ENCODE data around the gene MBNL1.

Gene MBNL1

DNA sequence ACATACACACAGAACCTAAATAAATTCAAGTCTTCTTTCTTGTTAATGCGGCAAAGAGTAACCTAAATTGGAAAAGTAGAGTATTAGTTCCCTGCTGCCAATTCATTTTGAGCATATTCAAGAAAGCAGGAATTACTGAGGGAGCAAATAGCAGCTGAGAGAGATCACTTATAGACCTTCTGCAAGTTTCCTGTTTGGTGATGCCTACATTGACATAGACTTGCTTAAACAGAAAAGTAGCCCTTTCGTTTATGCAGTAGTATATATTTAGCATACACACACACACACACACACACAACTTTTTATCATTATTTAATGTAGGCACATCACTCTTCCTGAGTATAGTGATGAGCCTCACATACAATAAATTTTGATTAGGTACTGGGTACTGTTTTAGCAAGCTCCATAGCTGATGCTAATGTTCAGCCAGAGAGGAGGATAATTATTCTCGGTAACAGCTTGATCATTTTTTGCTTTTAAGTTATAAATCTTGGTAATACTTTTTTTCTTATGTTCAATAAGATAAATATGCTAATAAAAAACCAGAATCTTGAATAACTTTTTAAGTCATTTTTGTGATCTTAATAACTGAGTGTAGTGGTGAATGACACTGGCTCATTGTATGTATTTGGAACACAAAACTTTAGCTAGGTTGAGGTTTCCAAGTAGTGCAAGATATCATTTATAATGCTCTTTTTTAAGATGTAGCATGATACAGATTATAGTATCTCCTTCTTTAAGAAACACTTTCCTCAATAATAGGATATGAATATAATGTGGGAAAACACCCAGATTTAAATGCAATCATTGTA is 174.7 kb downstream of the MBNL1 start:
- in situ Hi-C loops (cut with MboI; ENCODE audit: low sequenced_read_pairs, unreplicated experiment): loop anchor here (10.0 kb wide), 1 partner anchor 259 kb away; no protein-coding TSS in a partner anchor
- DNase-seq (ENCODE audit: low spot score): no peak
- no peak for TF ChIP-seq CTCF (IDR thresholded peaks at IDR 0.05; ENCODE audit: borderline replicate concordance, control extremely low read depth, extremely low read depth, insufficient read depth, missing control alignments)

DNA sequence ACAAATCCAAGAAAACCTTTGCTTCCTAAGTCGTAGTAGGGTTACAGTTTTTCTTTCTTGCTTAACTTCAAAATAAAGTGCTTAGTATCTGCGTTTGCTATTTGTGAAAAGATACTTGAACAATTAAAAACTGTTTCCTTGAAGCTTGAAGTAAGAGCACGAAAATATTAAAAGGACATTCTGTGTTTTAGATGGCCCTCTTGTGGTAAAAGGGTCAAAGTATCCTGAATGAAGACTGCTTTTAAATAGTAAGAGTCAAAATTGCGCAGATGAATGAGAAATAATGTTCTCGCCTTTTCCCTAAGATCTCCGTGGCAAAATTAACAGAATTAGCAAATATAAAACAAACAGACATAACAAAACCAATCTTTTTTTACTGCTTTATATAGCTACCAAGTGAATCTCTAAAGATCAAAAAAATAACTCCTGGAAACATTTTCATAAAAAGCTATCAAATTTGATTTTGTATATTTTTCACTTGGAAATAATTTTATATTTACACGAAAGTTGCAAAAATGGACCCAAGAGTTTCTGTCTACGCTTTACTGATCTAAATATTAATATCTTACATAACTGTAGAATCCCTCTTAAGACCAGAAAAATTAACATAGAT is 175.4 kb downstream of the MBNL1 start:
- in situ Hi-C loops (cut with MboI; ENCODE audit: low sequenced_read_pairs, unreplicated experiment): loop anchor here (10.0 kb wide), 1 partner anchor 259 kb away; no protein-coding TSS in a partner anchor
- peak; percentile 31 for DNase-seq (ENCODE audit: low spot score)
- TF ChIP-seq CTCF (IDR thresholded peaks at IDR 0.05; ENCODE audit: borderline replicate concordance, control extremely low read depth, extremely low read depth, insufficient read depth, missing control alignments): peak; percentile 41

DNA sequence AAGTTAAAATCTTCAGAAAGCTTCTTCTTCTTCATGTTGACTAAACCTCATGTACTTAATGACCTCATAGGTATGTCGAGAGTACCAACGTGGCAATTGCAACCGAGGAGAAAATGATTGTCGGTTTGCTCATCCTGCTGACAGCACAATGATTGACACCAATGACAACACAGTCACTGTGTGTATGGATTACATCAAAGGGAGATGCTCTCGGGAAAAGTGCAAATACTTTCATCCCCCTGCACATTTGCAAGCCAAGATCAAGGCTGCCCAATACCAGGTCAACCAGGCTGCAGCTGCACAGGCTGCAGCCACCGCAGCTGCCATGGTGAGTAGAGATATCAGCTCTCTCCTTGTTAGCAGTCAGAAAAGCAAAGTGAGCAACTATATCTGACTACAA is 176.5 kb downstream of the MBNL1 start:
- no peak for DNase-seq (ENCODE audit: low spot score)
- TF ChIP-seq CTCF (IDR thresholded peaks at IDR 0.05; ENCODE audit: borderline replicate concordance, control extremely low read depth, extremely low read depth, insufficient read depth, missing control alignments): no peak
- in situ Hi-C loops (cut with MboI; ENCODE audit: low sequenced_read_pairs, unreplicated experiment): loop anchor here (10.0 kb wide), 1 partner anchor 260 kb away; no protein-coding TSS in a partner anchor

GRCh38 chr3:152446495-152446894 is 177.8 kb downstream of the MBNL1 start:
- in situ Hi-C loops (cut with MboI; ENCODE audit: low sequenced_read_pairs, unreplicated experiment): loop anchor here (10.0 kb wide), 1 partner anchor 262 kb away; no protein-coding TSS in a partner anchor
- TF ChIP-seq CTCF (IDR thresholded peaks at IDR 0.05; ENCODE audit: borderline replicate concordance, control extremely low read depth, extremely low read depth, insufficient read depth, missing control alignments): no peak
- no peak for DNase-seq (ENCODE audit: low spot score)

GRCh38 chr3:152447511-152447910 is 178.8 kb downstream of the MBNL1 start:
- no peak for TF ChIP-seq CTCF (IDR thresholded peaks at IDR 0.05; ENCODE audit: borderline replicate concordance, control extremely low read depth, extremely low read depth, insufficient read depth, missing control alignments)
- in situ Hi-C loops (cut with MboI; ENCODE audit: low sequenced_read_pairs, unreplicated experiment): loop anchor here (10.0 kb wide), 1 partner anchor 263 kb away; no protein-coding TSS in a partner anchor
- DNase-seq (ENCODE audit: low spot score): no peak

- TF ChIP-seq CTCF (IDR thresholded peaks at IDR 0.05; ENCODE audit: borderline replicate concordance, control extremely low read depth, extremely low read depth, insufficient read depth, missing control alignments): no peak
- in situ Hi-C loops (cut with MboI; ENCODE audit: low sequenced_read_pairs, unreplicated experiment): loop anchor here (10.0 kb wide), 1 partner anchor 263 kb away; no protein-coding TSS in a partner anchor
These were observed 179.4 kb downstream of the MBNL1 start for GRCh38 chr3:152448091-152448490.

More at GRCh38 chr3:152448091-152448490, 179.4 kb downstream of the MBNL1 start:
- no peak for DNase-seq (ENCODE audit: low spot score)

Data from GM13976 (cell line).